K562 (cell line): ENCODE data around the gene CCDC77. TPM values are rescaled to one million over a fixed set of nuclear protein-coding genes. Genes with fewer than 3 reads are reported as not detected.

Experiments used
- BRD9 ChIP-seq: fragments of 450-650 bp; IDR thresholded peaks from 2 replicates; pipeline ENCODE4 v1.6.1; 2018; ENCODE audit warnings: low read depth; ENCODE audit not compliant: partially characterized antibody
- CREM ChIP-seq: IDR thresholded peaks from 2 replicates; pipeline ENCODE4 v1.6.1; 2014; ENCODE audit warnings: antibody characterized with exemption, low read depth
- CSDE1 ChIP-seq, 2 experiments: fragments of 450-650 bp; IDR thresholded peaks; 2 replicates each; pipeline ENCODE4 v1.6.1; 2016; ENCODE audit warnings: mild to moderate bottlenecking in 1 of 2
- HMBOX1 ChIP-seq: sonication (generic); IDR thresholded peaks from 2 replicates; pipeline ENCODE4 v1.6.1; 2016
- MYNN ChIP-seq, 2 experiments: sonication (generic); formaldehyde crosslinking in 1 of 2; IDR thresholded peaks; 2 replicates each; pipeline versions ENCODE4 v1.5.0 to v1.6.1; 2016 to 2020; ENCODE audit warnings: antibody characterized with exemption in 1 of 2, missing genetic modification reagents in 1 of 2
- NBN ChIP-seq: fragments of 450-650 bp; IDR thresholded peaks from 2 replicates; pipeline ENCODE4 v1.6.1; 2016; ENCODE audit warnings: low read depth, mild to moderate bottlenecking
- REST ChIP-seq, 2 experiments: fragments of 450-650 bp; formaldehyde crosslinking in 1 of 2; IDR thresholded peaks; 2 replicates each; pipeline versions ENCODE4 v1.4.0 to v1.6.1; 2014 to 2020; ENCODE audit warnings: mild to moderate bottlenecking in 2 of 2, borderline replicate concordance in 1 of 2, low read depth in 1 of 2
- SREBF2 ChIP-seq: sonication (generic); formaldehyde crosslinking; IDR thresholded peaks from 2 replicates; pipeline ENCODE4 v1.4.0; 2020; ENCODE audit warnings: mild to moderate bottlenecking, missing genetic modification reagents
- STAT5A ChIP-seq: IDR thresholded peaks from 2 replicates; pipeline ENCODE4 v1.6.1; 2012; ENCODE audit warnings: low read length, inconsistent platforms, borderline replicate concordance
- XRCC4 ChIP-seq: IDR thresholded peaks from one replicate; pipeline ENCODE4 v1.6.1; 2011; ENCODE audit not compliant: insufficient read depth, insufficient read length; ENCODE audit errors: extremely low read depth
- ZBTB1 ChIP-seq: sonication (generic); formaldehyde crosslinking; IDR thresholded peaks from 2 replicates; pipeline ENCODE4 v1.8.1; 2023; ENCODE audit warnings: missing genetic modification reagents, low read depth, mild to moderate bottlenecking, borderline replicate concordance
- ZBTB49 ChIP-seq: sonication (generic); formaldehyde crosslinking; IDR thresholded peaks from 2 replicates; pipeline ENCODE4 v1.8.0; 2022; ENCODE audit warnings: missing genetic modification reagents, mild to moderate bottlenecking, borderline replicate concordance
- ZBTB7A ChIP-seq: IDR thresholded peaks from 2 replicates; pipeline ENCODE4 v1.6.1; 2011; ENCODE audit warnings: low read depth, mild to moderate bottlenecking, low read length, moderate library complexity, borderline replicate concordance; ENCODE audit not compliant: control insufficient read depth
- ZNF740 ChIP-seq, 3 experiments: fragments of 200-800 bp in 1 of 3; sonication (Bioruptor generic) in 1 of 3; sonication (generic) in 1 of 3; formaldehyde crosslinking in 1 of 3; IDR thresholded peaks; 2 replicates each; pipeline versions ENCODE4 v1.6.1 to v1.8.0; 2016 to 2022; ENCODE audit warnings: mild to moderate bottlenecking in 2 of 3, missing compliant biosample characterization in 2 of 3, missing genetic modification characterization in 2 of 3, missing genetic modification reagents in 1 of 3
- polyA plus RNA-seq, 8 experiments: library from polyadenylated mRNA; depleted of rRNA in 4 of 8; stranded (reverse) in 5 of 8; unstranded in 3 of 8; fragments of >200 nt; fragmentation: Nextera tagmentation in 2 of 8; fragmentation: Illumina TruSeq in 1 of 8; extraction: Ambion mirVana in 2 of 8; extraction: Trizol in 1 of 8; gene quantifications; 2 replicates each; pipeline versions ENCODE4 v1.2.1 to v1.2.3, GENCODE V29; 2011 to 2014; ENCODE audit warnings: inconsistent platforms in 1 of 8, missing spikeins in 1 of 8
- total RNA-seq, 7 experiments: library from RNA; depleted of rRNA in 6 of 7; stranded (reverse); fragments of >200 nt in 6 of 7; fragmentation: Illumina TruSeq in 2 of 7; extraction: Trizol in 2 of 7; gene quantifications; 2 replicates each; pipeline versions ENCODE4 v1.2.1 to v1.2.3, GENCODE V29; 2011 to 2021; ENCODE audit warnings: low replicate concordance in 1 of 7

The CCDC77 gene
- total and polyA plus RNA-seq, 9 of the 15 experiments (the other 6 are each of a cell fraction or from before 2014, with no cell fraction given) = 10.5 to 26.5 (median 17.8) TPM

- TF ChIP-seq CSDE1 (IDR thresholded peaks at IDR 0.05) (no peak), CREM (0 out of 2 replicates have a peak, but pooled peaks have one; percentile 4), BRD9 (no peak), SREBF2 (CRISPR knock-in tag) (no peak), ZBTB49 (CRISPR knock-in tag) (no peak), STAT5A (no peak), REST (IDR thresholded peaks at IDR 0.05; ENCODE audit: borderline replicate concordance) (peak; percentile 33), REST (CRISPR knock-in tag; IDR thresholded peaks at IDR 0.05; ENCODE audit: low read depth) (no peak), XRCC4 (no peak), MYNN (IDR thresholded peaks at IDR 0.05) (no peak), MYNN (CRISPR knock-in tag; IDR thresholded peaks at IDR 0.05) (no peak), ZBTB1 (CRISPR knock-in tag) (no peak), NBN (no peak), ZBTB7A (peak; percentile 83; the same call in 1 of the 2 replicates), ZNF740 (CRISPR knock-in tag; IDR thresholded peaks at IDR 0.05) (no peak), ZNF740 (tag; IDR thresholded peaks at IDR 0.05) (peak in 1 of 2 experiments; percentile 90; a peak in 2 of 4 replicates), HMBOX1 (peak; percentile 20; the same call in 1 of the 2 replicates)
- TF ChIP-seq, all 486 proteins: peak for 9
These were observed 12.8 kb upstream of the CCDC77 start (continued) for GRCh38 chr12:388541-389141.
